HG03460 (cell line): ENCODE measurements around the gene SPTSSB.

Experiments used
- ATAC-seq: cut with Tn5 transposase; IDR thresholded peaks from one replicate; pipeline ENCODE4 v1.9.1; 2021; ENCODE audit not compliant: unreplicated experiment

SPTSSB gene

GRCh38 chr3:161371441-161372320, at the start of gene SPTSSB:
Gene SPTSSB (minus strand): TSS chr3:161371517. CDS start chr3:161346323, 25,194 bp downstream.
- ATAC-seq: peak; percentile 54

GRCh38 chr3:161420746-161421145, 49.4 kb upstream of the SPTSSB start:
- no peak for ATAC-seq

GRCh38 chr3:161419555-161420333, 48.4 kb upstream of the SPTSSB start:
- no peak for ATAC-seq

GRCh38 chr3:161415506-161416231, 44.4 kb upstream of the SPTSSB start:
- no peak for ATAC-seq

- peak; percentile 49 for ATAC-seq
These were observed 43.6 kb upstream of the SPTSSB start for GRCh38 chr3:161414907-161415306.

GRCh38 chr3:161413855-161414210, 42.5 kb upstream of the SPTSSB start:
- no peak for ATAC-seq

GRCh38 chr3:161413127-161413854, 42.0 kb upstream of the SPTSSB start:
- no peak for ATAC-seq

GRCh38 chr3:161412123-161412522, 40.8 kb upstream of the SPTSSB start:
- no peak for ATAC-seq

GRCh38 chr3:161409858-161410257, 38.5 kb upstream of the SPTSSB start:
- ATAC-seq: no peak

GRCh38 chr3:161409069-161409468, 37.8 kb upstream of the SPTSSB start:
- no peak for ATAC-seq

- ATAC-seq: no peak
These were observed 35.6 kb upstream of the SPTSSB start for GRCh38 chr3:161406594-161407555.

GRCh38 chr3:161405836-161406235, 34.5 kb upstream of the SPTSSB start:
- ATAC-seq: no peak

GRCh38 chr3:161405087-161405486, 33.8 kb upstream of the SPTSSB start:
- ATAC-seq: no peak

- ATAC-seq: no peak
These were observed 31.9 kb upstream of the SPTSSB start for GRCh38 chr3:161403251-161403650.

GRCh38 chr3:161401389-161401788, 30.1 kb upstream of the SPTSSB start:
- ATAC-seq: no peak

- no peak for ATAC-seq
These were observed 29.3 kb upstream of the SPTSSB start for GRCh38 chr3:161400650-161401049.

- ATAC-seq: no peak
These were observed 24.0 kb upstream of the SPTSSB start for GRCh38 chr3:161395115-161396012.

GRCh38 chr3:161393803-161394202, 22.5 kb upstream of the SPTSSB start:
- peak; percentile 66 for ATAC-seq

GRCh38 chr3:161393310-161393709, 22.0 kb upstream of the SPTSSB start:
- ATAC-seq: no peak
